SIG-M5 (cell line): ENCODE data around the gene CCND1.

Experiments
- DNase-seq: peaks from one replicate; lab custom pipeline; 2025; lab: John Stamatoyannopoulos, UW

CCND1 gene

DNA sequence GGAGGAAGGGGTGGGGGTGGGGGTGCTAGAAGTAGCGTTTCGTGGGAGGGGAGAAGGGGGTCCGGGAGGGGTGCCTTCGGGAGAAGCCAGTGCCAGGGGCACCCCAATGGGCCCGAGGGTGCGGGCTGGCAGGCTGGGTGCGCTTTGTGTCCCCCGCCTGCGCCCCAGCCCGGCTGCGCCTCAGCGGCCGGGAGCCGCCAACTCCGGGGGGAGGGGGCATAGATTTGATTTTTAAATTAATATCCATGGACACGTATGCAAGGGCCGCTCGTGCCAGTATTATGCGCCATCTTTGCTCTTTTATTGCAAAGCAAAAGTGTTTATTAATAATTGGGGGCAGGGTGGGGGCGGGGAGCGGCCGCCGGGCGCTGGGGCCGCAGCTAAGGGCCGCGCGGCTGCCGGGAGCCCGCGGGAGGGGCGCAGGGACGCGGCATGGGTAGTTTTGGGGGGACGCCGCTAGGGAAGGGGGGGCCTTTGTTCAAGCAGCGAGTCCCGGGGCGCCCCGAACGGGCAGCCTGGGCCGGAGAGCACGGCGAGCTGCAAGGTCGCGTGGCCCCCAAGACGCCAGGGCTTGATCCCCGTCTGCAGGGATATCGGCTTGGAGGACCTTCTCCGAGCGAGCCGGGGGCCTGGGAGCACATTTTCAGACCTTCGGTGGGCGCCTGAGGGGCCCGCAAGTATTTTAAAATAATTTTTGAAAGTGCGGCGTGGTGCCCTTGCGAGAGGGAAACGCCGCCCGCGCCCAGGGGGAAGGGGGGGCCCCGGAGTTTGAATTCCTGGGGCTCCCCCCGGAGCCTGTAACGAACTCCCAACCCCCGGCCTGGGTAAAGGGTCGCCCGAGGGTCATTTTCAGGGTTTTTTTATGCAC is 959 bp downstream of the CCND1 start:
- no peak for DNase-seq

DNA sequence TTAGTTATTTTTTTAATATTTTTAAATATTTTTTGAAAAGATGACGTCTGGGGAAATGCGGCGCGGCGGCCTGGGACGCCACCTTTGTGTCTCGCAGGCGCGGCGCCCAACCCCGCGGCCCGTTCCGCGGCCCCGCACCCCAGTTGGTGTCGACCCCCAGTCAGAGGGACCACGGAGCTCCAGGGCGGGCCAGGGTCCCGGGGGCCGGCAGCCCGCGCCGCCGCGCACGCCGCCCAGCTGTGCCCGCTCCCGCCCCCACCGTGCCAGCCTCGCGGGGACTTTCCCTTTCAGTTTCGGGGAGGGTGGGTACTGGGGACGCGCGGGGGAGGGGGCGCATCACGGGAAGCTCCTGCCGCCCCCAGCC is 1.6 kb downstream of the CCND1 start:
- DNase-seq = no peak

DNA sequence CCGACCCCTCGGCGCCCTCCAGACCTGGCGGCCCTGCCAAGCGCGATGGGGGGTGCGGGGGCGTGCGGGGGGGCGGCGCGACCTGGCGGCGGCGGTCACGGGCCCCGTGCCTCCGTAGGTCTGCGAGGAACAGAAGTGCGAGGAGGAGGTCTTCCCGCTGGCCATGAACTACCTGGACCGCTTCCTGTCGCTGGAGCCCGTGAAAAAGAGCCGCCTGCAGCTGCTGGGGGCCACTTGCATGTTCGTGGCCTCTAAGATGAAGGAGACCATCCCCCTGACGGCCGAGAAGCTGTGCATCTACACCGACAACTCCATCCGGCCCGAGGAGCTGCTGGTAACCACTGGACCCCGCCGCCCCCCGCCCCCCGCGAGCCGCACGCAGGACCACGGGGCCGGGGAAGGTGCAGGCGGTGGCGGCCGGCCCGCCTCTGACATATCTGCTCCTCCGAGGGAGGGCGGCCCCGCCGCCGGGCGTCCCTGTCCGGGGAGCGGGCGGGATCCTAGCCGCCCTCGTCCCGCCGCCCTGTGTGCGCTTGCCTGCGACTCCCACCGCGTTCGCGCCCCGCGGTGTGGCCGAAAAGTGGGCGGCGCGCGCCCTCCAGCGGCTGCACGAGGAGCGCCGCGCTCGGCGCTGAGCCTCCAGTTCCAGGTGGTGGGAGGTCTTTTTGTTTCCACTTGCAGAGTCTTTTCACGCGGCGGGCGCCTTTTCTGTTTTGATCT is 2.1 kb downstream of the CCND1 start:
- no peak for DNase-seq

- DNase-seq = no peak
Measured at GRCh38 chr11:69643646-69644045, 2.7 kb downstream of the CCND1 start.

GRCh38 chr11:69644071-69644961 is 3.4 kb downstream of the CCND1 start:
- DNase-seq = no peak

DNA sequence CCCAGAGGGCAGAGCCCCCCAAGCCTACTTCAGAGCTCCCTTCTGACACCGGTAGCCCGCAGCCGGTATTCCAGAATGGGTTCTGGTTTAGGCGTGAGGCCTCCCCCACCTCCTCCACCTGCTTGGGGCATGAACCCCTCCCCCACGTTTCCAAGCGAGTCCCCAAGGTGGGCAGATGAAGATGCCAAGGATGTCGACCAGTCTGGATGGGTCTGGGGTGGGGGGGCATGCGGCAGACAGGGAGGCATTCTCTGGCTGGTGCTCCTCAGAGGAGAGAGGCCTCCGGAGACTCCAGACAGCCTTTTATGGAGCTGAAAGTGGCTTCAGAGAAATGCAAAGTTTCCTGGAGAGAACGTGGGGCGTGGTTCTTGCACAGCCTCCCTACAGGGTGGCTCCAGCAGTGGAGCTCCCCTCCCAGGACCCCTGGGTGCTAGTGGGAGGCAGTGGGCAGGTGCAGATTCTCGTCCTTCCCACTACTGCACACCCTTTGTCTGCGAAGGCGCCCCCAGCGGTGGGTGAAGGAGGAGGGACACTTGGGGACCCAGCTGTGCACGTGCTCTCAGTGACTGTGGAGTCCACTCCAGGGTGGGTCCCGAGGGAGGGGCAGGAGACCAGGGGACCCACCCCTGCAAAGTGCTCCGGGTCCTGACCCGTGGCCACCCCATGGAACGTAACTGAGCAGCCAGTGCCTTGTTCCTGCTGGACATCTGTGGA is 4.2 kb downstream of the CCND1 start:
- DNase-seq = no peak

DNA sequence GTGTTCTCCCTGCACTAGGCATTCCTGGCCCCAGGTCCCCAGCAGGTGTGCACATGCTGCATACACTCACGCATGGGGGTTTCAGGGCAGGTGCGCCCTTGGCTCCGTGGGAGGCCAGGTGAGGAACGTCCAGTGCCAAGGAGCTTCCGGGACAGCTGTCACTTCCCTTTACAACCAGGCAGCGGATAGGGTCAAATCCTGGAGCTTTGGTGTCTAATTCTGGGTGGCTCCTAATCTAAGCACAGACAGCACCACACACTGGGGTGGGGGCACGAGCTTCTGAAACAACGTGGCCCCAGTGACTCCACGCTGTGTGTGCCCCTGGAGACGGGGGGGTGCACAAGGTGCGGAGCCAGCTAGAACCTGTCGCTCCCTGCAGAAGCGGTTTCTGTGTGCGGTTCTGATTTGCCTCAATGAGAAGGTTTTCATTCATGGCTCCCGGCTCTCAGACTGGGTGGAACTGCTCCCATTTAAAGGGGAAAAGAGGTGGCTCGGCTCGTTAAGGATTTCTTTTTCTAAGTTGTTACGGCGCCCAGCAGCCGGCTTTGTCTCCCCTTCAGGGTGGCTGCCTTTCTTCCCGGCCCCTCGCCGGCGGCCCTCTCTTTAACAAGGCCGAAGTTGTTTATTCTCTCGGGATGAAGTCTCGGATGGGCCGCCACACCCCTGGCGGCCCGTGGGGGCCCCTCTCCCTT is 5.0 kb downstream of the CCND1 start:
- no peak for DNase-seq

GRCh38 chr11:69646493-69647389 is 5.8 kb downstream of the CCND1 start:
- DNase-seq = no peak

DNA sequence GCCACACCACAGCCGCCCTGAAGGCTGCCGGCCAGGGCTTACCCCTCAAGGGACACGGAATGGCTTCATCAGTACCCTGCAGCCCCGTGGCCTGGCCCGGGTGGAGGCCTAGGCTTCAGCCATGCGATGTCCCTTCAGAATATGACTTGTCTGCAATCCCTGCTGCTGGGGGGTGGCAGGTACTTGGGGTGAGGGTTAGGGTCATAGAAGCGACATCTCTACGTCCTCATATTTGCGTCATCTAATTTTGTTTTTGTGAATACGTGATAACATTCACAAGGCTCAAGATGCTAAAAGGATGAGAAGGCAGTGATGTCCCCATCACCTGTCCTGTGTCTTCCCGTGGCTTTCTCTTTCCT is 6.4 kb downstream of the CCND1 start:
- DNase-seq = no peak

GRCh38 chr11:69647761-69648497 is 7.0 kb downstream of the CCND1 start:
- DNase-seq = no peak

DNA sequence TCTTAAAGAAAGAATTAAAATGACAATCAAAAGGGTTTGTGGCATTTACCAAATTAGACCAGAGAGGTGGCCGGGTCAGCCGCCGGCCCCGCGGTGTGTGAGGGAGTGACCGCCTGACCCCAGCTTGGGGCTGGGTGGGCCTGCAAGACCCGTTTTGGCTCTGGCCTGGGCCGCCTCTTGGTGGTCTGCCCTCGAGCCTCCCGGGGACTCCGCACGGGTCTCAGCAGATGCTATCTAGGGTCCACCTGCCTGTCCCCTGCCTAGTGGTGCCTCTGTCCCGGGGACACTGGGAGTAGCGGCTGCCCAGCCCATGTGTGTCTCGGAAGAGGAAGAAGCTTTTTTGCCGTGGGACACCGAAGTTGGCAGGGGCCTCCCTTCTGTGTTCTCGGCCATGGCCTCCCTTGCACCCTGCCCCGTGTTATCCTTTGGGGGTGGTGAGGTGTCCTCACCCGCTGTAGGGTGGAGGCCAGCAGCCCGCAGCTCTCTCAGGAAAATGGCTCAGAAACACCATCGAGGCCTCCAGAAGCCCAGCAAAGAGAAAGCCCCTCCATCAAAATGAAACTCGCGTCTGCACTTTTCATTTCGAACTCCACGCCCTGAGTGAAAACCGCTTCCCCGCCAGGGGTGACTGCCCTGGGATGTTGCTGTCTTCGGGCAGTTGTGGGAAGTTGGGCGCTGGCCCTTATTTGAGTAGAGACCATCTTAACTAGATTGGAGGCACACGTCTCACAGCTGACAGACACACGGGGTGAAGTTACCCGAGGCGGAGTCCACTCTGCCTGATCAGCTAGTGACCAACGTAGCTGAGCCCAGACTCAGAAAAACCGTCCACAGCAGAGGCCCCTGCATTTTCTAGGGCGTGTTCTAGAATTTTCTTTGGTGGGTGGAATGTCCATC is 8.0 kb downstream of the CCND1 start:
- DNase-seq = no peak

- no peak for DNase-seq
Measured at GRCh38 chr11:69649576-69649900, 8.6 kb downstream of the CCND1 start.

DNA sequence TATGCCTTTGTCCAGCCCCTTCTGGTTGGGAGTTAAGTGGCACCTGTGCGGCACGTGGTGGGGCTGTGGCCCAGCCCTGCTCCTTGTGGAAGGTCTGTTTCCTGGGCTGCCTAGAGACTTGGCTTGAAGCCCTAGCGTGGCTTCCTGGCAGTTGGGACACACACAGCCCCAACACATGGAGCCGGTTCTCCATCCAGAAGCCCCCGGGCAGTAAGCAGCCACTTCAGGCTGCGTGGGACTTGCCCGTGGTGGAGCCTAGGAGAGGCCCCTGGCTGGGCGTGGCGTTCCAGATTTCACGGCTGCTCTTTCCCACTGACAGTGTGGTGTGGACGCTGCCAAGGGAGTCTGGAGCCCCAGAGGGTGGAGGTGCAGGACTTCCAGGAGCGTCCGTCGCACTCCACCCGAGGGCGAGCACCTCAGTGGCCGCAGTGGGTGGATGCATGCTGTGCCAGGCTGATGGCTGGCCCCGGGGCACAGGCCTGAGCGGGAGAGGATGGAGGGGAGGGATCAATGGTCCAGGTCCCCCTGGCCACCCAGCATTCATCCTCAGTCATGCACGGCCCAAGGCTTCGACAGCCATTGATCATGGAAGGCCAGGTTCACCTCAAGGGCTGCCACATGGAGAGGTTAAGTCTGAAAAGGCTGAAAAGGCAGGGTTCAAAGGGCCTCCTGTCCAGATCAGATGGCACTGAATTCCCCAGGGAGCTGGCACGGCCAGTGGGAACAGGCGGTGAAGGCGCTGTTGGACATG is 9.3 kb downstream of the CCND1 start:
- DNase-seq = no peak

DNA sequence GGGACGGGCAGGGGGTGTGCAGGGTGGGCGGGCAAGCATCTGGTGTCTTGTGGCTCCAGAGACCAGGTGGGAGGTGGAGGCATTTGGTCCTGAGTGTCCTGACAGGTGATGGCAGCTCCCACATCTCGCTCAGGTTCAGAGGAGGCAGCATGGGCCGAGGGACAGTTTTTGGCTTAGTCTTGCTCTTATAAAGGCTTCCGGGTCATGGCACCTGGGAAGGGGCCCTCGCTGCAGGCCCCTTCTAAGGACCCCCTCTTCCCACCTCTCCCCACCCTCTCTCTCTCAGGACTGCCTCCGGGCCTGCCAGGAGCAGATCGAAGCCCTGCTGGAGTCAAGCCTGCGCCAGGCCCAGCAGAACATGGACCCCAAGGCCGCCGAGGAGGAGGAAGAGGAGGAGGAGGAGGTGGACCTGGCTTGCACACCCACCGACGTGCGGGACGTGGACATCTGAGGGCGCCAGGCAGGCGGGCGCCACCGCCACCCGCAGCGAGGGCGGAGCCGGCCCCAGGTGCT is 9.9 kb downstream of the CCND1 start:
- no peak for DNase-seq

GRCh38 chr11:69651834-69652620 is 11.1 kb downstream of the CCND1 start:
- no peak for DNase-seq

DNA sequence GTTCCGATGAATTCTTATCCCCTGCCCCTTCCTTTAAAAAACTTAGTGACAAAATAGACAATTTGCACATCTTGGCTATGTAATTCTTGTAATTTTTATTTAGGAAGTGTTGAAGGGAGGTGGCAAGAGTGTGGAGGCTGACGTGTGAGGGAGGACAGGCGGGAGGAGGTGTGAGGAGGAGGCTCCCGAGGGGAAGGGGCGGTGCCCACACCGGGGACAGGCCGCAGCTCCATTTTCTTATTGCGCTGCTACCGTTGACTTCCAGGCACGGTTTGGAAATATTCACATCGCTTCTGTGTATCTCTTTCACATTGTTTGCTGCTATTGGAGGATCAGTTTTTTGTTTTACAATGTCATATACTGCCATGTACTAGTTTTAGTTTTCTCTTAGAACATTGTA is 12.0 kb downstream of the CCND1 start:
- no peak for DNase-seq

GRCh38 chr11:69653406-69653960 is 12.5 kb downstream of the CCND1 start:
- no peak for DNase-seq
